GM12891 (cell line): Measurements from ENCODE around the gene AAK1.

Source experiments
- POLR2A ChIP-seq: IDR thresholded peaks from 2 replicates; pipeline ENCODE4 v1.6.1; 2011; ENCODE audit warnings: low read depth, low read length, control low read depth
- POLR2AphosphoS5 ChIP-seq: IDR thresholded peaks from 2 replicates; pipeline ENCODE4 v1.6.1; 2011; ENCODE audit warnings: low read depth, low read length, control low read depth
- SPI1 ChIP-seq: IDR thresholded peaks from 2 replicates; pipeline ENCODE4 v1.6.1; 2011; ENCODE audit warnings: low read depth, low read length, control low read depth
- TAF1 ChIP-seq: IDR thresholded peaks from 2 replicates; pipeline ENCODE4 v1.6.1; 2011; ENCODE audit warnings: low read depth, low read length, control low read depth

DNA sequence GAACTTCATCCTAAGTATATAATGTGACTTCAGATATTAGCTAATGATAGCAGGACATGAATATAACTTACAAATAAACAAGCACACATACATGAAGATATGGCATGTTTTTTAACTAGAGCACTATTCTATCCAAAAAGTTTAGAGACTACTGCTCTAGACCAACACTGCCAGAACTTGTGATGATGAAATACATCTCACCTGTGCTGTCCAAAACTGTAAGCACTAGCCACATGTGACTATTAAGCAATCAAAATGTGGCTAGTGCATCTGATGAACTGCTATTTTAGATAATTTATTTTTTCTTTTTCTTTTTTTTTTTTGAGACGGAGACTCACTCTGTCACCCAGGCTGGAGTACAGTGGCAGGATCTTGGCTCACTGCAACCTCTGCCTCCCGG is 7.1 kb downstream of the AAK1 start:
- TF ChIP-seq POLR2AphosphoS5 = no peak
- TF ChIP-seq POLR2A = no peak
- TF ChIP-seq SPI1 = no peak
- no peak for TF ChIP-seq TAF1
